Neural cell (in vitro differentiated cells): ENCODE data around the gene ADAP1.

ENCODE experiments used
- EP300 ChIP-seq: fragments of 450-650 bp; conservative IDR thresholded peaks from 2 replicates; pipeline ENCODE4 v1.6.1; 2014; ENCODE audit warnings: antibody characterized with exemption, mild to moderate bottlenecking, moderate library complexity; ENCODE audit not compliant: poor library complexity, severe bottlenecking
- EZH2 ChIP-seq: fragments of 200-600, 300-800 bp; shearing (Covaris generic), sonication (generic); IDR thresholded peaks from 2 replicates; pipeline ENCODE4 v1.6.1; 2014; ENCODE audit warnings: antibody characterized with exemption, low read length, borderline replicate concordance, mild to moderate bottlenecking; ENCODE audit not compliant: insufficient read depth, poor library complexity, severe bottlenecking
- MXI1 ChIP-seq: fragments of 450-650 bp; conservative IDR thresholded peaks from 2 replicates; pipeline ENCODE4 v1.6.1; 2014; ENCODE audit warnings: antibody characterized with exemption, mild to moderate bottlenecking; ENCODE audit not compliant: poor library complexity, severe bottlenecking
- POLR2AphosphoS5 ChIP-seq: IDR thresholded peaks from 2 replicates; pipeline ENCODE4 v1.6.1; 2012
- RAD21 ChIP-seq: fragments of 450-650 bp; conservative IDR thresholded peaks from 2 replicates; pipeline ENCODE4 v1.6.1; 2014; ENCODE audit warnings: antibody characterized with exemption, mild to moderate bottlenecking, moderate library complexity
- SMC3 ChIP-seq: fragments of 450-650 bp; conservative IDR thresholded peaks from 2 replicates; pipeline ENCODE4 v1.6.1; 2014; ENCODE audit warnings: antibody characterized with exemption, mild to moderate bottlenecking, moderate library complexity; ENCODE audit not compliant: poor library complexity
- TAF1 ChIP-seq: IDR thresholded peaks from 2 replicates; pipeline ENCODE4 v1.6.1; 2012; ENCODE audit warnings: low read depth
- TF ChIP-seq, protein P1 (sequence below): fragments of 450-650 bp; IDR thresholded peaks from 2 replicates; pipeline ENCODE4 v1.5.1; 2014; ENCODE audit warnings: antibody characterized with exemption, mild to moderate bottlenecking, moderate library complexity; ENCODE audit not compliant: poor library complexity, severe bottlenecking
- TF ChIP-seq, protein P2 (sequence below): IDR thresholded peaks from 2 replicates; pipeline ENCODE4 v1.6.1; 2012; ENCODE audit warnings: borderline replicate concordance

DNA sequence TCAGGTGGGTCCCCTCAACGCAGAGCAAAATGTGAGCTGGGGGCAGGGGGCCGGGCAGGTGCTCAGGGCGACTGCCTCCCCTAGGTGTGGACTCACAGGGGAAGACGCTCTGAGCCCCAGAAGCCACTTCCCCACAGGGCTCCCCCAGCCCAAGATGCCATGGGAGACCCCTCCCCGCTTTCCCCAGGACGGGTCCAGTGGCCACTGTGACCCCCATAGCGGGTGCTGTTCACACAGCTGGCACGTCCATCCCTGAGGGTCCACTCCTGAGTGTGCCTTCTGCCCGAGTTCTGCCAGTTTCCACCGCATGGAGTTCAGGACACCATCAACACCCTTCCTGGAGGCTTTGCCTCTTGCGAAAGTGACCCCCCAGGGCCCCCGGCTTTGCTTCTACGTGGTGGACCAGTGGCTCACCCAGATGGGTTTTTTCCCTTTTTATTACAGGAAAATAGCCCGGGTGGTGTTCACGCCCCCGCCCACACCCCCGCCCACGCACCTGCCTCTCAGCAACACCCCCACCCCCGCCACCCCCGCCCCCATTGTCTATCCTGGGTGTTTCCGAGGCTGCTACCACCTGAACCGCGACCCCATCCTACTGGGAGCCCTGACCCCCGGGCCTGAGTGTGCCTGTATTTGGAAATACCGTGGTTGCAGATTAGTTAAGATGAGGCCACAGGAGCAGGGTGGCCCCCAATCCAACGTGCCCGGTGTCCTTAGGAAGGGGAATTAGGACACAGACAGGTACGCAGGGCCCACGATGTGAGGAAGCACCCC, 32.0 kb downstream of the ADAP1 start:
- TF ChIP-seq RAD21 (no peak), TAF1 (no peak), POLR2AphosphoS5 (no peak), EP300 (no peak), EZH2 (no peak), SMC3 (no peak), MXI1 (no peak)
- TF ChIP-seq, protein P1, sequence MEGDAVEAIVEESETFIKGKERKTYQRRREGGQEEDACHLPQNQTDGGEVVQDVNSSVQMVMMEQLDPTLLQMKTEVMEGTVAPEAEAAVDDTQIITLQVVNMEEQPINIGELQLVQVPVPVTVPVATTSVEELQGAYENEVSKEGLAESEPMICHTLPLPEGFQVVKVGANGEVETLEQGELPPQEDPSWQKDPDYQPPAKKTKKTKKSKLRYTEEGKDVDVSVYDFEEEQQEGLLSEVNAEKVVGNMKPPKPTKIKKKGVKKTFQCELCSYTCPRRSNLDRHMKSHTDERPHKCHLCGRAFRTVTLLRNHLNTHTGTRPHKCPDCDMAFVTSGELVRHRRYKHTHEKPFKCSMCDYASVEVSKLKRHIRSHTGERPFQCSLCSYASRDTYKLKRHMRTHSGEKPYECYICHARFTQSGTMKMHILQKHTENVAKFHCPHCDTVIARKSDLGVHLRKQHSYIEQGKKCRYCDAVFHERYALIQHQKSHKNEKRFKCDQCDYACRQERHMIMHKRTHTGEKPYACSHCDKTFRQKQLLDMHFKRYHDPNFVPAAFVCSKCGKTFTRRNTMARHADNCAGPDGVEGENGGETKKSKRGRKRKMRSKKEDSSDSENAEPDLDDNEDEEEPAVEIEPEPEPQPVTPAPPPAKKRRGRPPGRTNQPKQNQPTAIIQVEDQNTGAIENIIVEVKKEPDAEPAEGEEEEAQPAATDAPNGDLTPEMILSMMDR: no peak
- TF ChIP-seq, protein P2, sequence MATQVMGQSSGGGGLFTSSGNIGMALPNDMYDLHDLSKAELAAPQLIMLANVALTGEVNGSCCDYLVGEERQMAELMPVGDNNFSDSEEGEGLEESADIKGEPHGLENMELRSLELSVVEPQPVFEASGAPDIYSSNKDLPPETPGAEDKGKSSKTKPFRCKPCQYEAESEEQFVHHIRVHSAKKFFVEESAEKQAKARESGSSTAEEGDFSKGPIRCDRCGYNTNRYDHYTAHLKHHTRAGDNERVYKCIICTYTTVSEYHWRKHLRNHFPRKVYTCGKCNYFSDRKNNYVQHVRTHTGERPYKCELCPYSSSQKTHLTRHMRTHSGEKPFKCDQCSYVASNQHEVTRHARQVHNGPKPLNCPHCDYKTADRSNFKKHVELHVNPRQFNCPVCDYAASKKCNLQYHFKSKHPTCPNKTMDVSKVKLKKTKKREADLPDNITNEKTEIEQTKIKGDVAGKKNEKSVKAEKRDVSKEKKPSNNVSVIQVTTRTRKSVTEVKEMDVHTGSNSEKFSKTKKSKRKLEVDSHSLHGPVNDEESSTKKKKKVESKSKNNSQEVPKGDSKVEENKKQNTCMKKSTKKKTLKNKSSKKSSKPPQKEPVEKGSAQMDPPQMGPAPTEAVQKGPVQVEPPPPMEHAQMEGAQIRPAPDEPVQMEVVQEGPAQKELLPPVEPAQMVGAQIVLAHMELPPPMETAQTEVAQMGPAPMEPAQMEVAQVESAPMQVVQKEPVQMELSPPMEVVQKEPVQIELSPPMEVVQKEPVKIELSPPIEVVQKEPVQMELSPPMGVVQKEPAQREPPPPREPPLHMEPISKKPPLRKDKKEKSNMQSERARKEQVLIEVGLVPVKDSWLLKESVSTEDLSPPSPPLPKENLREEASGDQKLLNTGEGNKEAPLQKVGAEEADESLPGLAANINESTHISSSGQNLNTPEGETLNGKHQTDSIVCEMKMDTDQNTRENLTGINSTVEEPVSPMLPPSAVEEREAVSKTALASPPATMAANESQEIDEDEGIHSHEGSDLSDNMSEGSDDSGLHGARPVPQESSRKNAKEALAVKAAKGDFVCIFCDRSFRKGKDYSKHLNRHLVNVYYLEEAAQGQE: no peak
